GM23338 (cell line): ENCODE measurements around the gene CES2. TPM values are rescaled to one million over a fixed set of nuclear protein-coding genes. Genes with fewer than 3 reads are reported as not detected.

Experiments used
- ATAC-seq: fragments of 200-7000 bp; cut with Tn5 transposase; 3 replicates; pipeline ENCODE4 v1.9.1; 2020
- DNase-seq: peaks from one replicate; pipeline ENCODE4 v3.0.0-alpha.2; 2015; ENCODE audit warnings: low spot score
- H2AFZ ChIP-seq: fragments of 200-600 bp; sonication (generic); 2 replicates; pipeline ENCODE4 v1.8.0; 2016; ENCODE audit warnings: antibody characterized with exemption, mild to moderate bottlenecking, moderate library complexity
- H3F3A ChIP-seq: fragments of 200-600 bp; sonication (generic); replicated peaks from 2 replicates; pipeline ENCODE4 v1.8.0; 2017; ENCODE audit warnings: antibody characterized with exemption, mixed run types, low read depth
- H3K27ac ChIP-seq: fragments of 200-600 bp; sonication (generic); 2 replicates; pipeline ENCODE4 v1.6.1; 2016; ENCODE audit warnings: low read depth
- H3K27me3 ChIP-seq: fragments of 200-600 bp; sonication (generic); 2 replicates; pipeline ENCODE4 v1.8.0; 2016; ENCODE audit warnings: mild to moderate bottlenecking, mixed run types, moderate library complexity; ENCODE audit not compliant: insufficient read depth
- H3K36me3 ChIP-seq: fragments of 200-600 bp; sonication (generic); 2 replicates; pipeline ENCODE4 v1.8.0; 2016; ENCODE audit warnings: mild to moderate bottlenecking; ENCODE audit not compliant: insufficient read depth
- H3K4me1 ChIP-seq: fragments of 200-600 bp; sonication (generic); 2 replicates; pipeline ENCODE4 v1.8.0; 2016; ENCODE audit warnings: mild to moderate bottlenecking, moderate library complexity; ENCODE audit not compliant: insufficient read depth
- H3K4me2 ChIP-seq: fragments of 200-600 bp; sonication (generic); 2 replicates; pipeline ENCODE4 v1.7.1; 2017; ENCODE audit warnings: mixed run types
- H3K4me3 ChIP-seq: fragments of 200-600 bp; sonication (generic); 2 replicates; pipeline ENCODE4 v1.6.1; 2016; ENCODE audit warnings: mixed run types
- H3K79me2 ChIP-seq: fragments of 200-600 bp; sonication (generic); replicated peaks from 2 replicates; pipeline ENCODE4 v1.8.0; 2017; ENCODE audit warnings: mild to moderate bottlenecking; ENCODE audit not compliant: insufficient read depth
- H3K9me2 ChIP-seq: fragments of 200-600 bp; sonication (generic); 2 replicates; pipeline ENCODE4 v1.8.0; 2017; ENCODE audit not compliant: insufficient read depth
- H4K20me1 ChIP-seq: fragments of 200-600 bp; sonication (generic); replicated peaks from 2 replicates; pipeline ENCODE4 v1.8.0; 2017; ENCODE audit warnings: mild to moderate bottlenecking; ENCODE audit not compliant: insufficient read depth
- H3K27ac Mint-ChIP-seq: 2 replicates; pipeline ENCODE4 v1.8.0; 2020; ENCODE audit warnings: inconsistent platforms, mild to moderate bottlenecking, moderate library complexity, mixed read lengths
- H3K27me3 Mint-ChIP-seq: 3 replicates; pipeline ENCODE4 v1.8.0; 2022; ENCODE audit warnings: low read depth, mild to moderate bottlenecking, moderate library complexity, mixed read lengths, inconsistent platforms; ENCODE audit not compliant: insufficient read depth, poor library complexity
- H3K36me3 Mint-ChIP-seq: 3 replicates; pipeline ENCODE4 v1.8.0; 2021; ENCODE audit warnings: low read depth, mild to moderate bottlenecking, inconsistent platforms, moderate library complexity, mixed read lengths
- H3K4me1 Mint-ChIP-seq: 3 replicates; pipeline ENCODE4 v1.8.0; 2020; ENCODE audit warnings: mild to moderate bottlenecking, inconsistent platforms, mixed read lengths
- H3K4me3 Mint-ChIP-seq: 3 replicates; pipeline ENCODE4 v1.8.0; 2021; ENCODE audit warnings: moderate library complexity, mild to moderate bottlenecking, inconsistent platforms, mixed read lengths
- H3K9me3 Mint-ChIP-seq: 3 replicates; pipeline ENCODE4 v1.8.0; 2020; ENCODE audit warnings: moderate library complexity, mild to moderate bottlenecking, inconsistent platforms, mixed read lengths
- CREB1 ChIP-seq: fragments of 250-450 bp; sonication (Bioruptor Pico); IDR thresholded peaks from 2 replicates; pipeline ENCODE4 v1.5.0; 2020; ENCODE audit warnings: low read depth, mild to moderate bottlenecking, moderate library complexity
- ETS1 ChIP-seq: IDR thresholded peaks from 2 replicates; pipeline ENCODE4 v1.6.1; 2016; ENCODE audit warnings: antibody characterized with exemption
- EZH2 ChIP-seq: fragments of 200-600 bp; sonication (generic); IDR thresholded peaks from one replicate; pipeline ENCODE4 v1.8.0; 2017; ENCODE audit warnings: antibody characterized with exemption, mild to moderate bottlenecking, low read depth; ENCODE audit not compliant: unreplicated experiment
- EZH2phosphoT487 ChIP-seq: fragments of 200-600 bp; sonication (generic); IDR thresholded peaks from one replicate; pipeline ENCODE4 v1.8.1; 2018; ENCODE audit warnings: antibody characterized with exemption; ENCODE audit not compliant: unreplicated experiment
- NANOG ChIP-seq: IDR thresholded peaks from 2 replicates; pipeline ENCODE4 v1.6.1; 2016; ENCODE audit warnings: antibody characterized with exemption, borderline replicate concordance
- POLR2AphosphoS5 ChIP-seq: IDR thresholded peaks from 2 replicates; pipeline ENCODE4 v1.6.1; 2016; ENCODE audit warnings: antibody characterized with exemption, low read depth
- STAT1 ChIP-seq: IDR thresholded peaks from one replicate; pipeline ENCODE4 v1.6.1; 2016; ENCODE audit warnings: antibody characterized with exemption; ENCODE audit not compliant: unreplicated experiment
- ZNF114 ChIP-seq: fragments of 250-450 bp; sonication (Bioruptor Pico); IDR thresholded peaks from 2 replicates; pipeline ENCODE4 v1.5.0; 2020; ENCODE audit warnings: mild to moderate bottlenecking, moderate library complexity
- ZNF331 ChIP-seq: fragments of 250-450 bp; sonication (Bioruptor Pico); IDR thresholded peaks from 2 replicates; pipeline ENCODE4 v1.5.0; 2020; ENCODE audit warnings: low read depth, mild to moderate bottlenecking, moderate library complexity
- ZNF462 ChIP-seq: fragments of 250-450 bp; sonication (Bioruptor Pico); IDR thresholded peaks from 2 replicates; pipeline ENCODE4 v1.5.0; 2020; ENCODE audit warnings: mild to moderate bottlenecking, moderate library complexity
- polyA plus RNA-seq: library from polyadenylated mRNA; unstranded; fragments of >200 nt; fragmentation: Nextera tagmentation; extraction: Ambion mirVana; gene quantifications from 2 replicates; pipeline ENCODE4 v1.2.1, GENCODE V29; 2016
- total RNA-seq: library from RNA; depleted of rRNA; stranded (reverse); fragments of >200 nt; shearing (Covaris generic); gene quantifications from 2 replicates; pipeline ENCODE4 v1.2.3, GENCODE V29; 2014
- TF ChIP-seq, protein P1 (sequence below): IDR thresholded peaks from one replicate; pipeline ENCODE4 v1.6.1; 2018; ENCODE audit warnings: antibody characterized with exemption; ENCODE audit not compliant: unreplicated experiment
- TF ChIP-seq, protein P2 (sequence below), 2 experiments: fragments of 200-600 bp in 1 of 2; sonication (generic) in 1 of 2; conservative IDR thresholded peaks; 2 replicates each; pipeline versions ENCODE4 v1.5.1 to v1.6.1; 2016 to 2017; ENCODE audit warnings: antibody characterized with exemption in 2 of 2, low read depth in 2 of 2, mild to moderate bottlenecking in 2 of 2, moderate library complexity in 1 of 2

Gene CES2
- total and polyA plus RNA-seq, 2 experiments from 2014 or later = 5.0 to 9.3 TPM

GRCh38 chr16:66900721-66901441 is 34.4 kb upstream of the CES2 start:
- no peaks in the 10 kb centered on the region for H4K20me1 ChIP-seq
- H3K36me3 Mint-ChIP-seq = no peaks in the 10 kb centered on the region
- H3K79me2 ChIP-seq = no peaks in the 10 kb centered on the region
- H3K9me2 ChIP-seq = no peaks in the 10 kb centered on the region
- H3K36me3 ChIP-seq = no peaks in the 10 kb centered on the region
- no peaks in the 10 kb centered on the region; the same call in 2 of the 3 replicates for H3K9me3 Mint-ChIP-seq
- no peak overlapping the region for H3K27ac ChIP-seq
- peaks cover 8% of the 10 kb centered on the region; the same call in 1 of the 2 replicates for H3K4me1 ChIP-seq
- H3F3A ChIP-seq = no peaks in the 10 kb centered on the region
- H3K27ac Mint-ChIP-seq = no peak overlapping the region
- ATAC-seq (no peak), DNase-seq (no peak)
- H3K4me3 Mint-ChIP-seq = no peak overlapping the region
- H3K27me3 ChIP-seq = no peaks in the 10 kb centered on the region
- TF ChIP-seq EZH2phosphoT487 = no peak
- no peak for TF ChIP-seq CREB1
- no peak for TF ChIP-seq EZH2
- no peak for TF ChIP-seq ETS1
- no peak for TF ChIP-seq STAT1
- TF ChIP-seq ZNF462 = no peak
- TF ChIP-seq, protein P1, sequence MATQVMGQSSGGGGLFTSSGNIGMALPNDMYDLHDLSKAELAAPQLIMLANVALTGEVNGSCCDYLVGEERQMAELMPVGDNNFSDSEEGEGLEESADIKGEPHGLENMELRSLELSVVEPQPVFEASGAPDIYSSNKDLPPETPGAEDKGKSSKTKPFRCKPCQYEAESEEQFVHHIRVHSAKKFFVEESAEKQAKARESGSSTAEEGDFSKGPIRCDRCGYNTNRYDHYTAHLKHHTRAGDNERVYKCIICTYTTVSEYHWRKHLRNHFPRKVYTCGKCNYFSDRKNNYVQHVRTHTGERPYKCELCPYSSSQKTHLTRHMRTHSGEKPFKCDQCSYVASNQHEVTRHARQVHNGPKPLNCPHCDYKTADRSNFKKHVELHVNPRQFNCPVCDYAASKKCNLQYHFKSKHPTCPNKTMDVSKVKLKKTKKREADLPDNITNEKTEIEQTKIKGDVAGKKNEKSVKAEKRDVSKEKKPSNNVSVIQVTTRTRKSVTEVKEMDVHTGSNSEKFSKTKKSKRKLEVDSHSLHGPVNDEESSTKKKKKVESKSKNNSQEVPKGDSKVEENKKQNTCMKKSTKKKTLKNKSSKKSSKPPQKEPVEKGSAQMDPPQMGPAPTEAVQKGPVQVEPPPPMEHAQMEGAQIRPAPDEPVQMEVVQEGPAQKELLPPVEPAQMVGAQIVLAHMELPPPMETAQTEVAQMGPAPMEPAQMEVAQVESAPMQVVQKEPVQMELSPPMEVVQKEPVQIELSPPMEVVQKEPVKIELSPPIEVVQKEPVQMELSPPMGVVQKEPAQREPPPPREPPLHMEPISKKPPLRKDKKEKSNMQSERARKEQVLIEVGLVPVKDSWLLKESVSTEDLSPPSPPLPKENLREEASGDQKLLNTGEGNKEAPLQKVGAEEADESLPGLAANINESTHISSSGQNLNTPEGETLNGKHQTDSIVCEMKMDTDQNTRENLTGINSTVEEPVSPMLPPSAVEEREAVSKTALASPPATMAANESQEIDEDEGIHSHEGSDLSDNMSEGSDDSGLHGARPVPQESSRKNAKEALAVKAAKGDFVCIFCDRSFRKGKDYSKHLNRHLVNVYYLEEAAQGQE = no peak
- TF ChIP-seq ZNF331 = no peak
- TF ChIP-seq NANOG = no peak
- no peak for TF ChIP-seq POLR2AphosphoS5
- TF ChIP-seq, protein P2, sequence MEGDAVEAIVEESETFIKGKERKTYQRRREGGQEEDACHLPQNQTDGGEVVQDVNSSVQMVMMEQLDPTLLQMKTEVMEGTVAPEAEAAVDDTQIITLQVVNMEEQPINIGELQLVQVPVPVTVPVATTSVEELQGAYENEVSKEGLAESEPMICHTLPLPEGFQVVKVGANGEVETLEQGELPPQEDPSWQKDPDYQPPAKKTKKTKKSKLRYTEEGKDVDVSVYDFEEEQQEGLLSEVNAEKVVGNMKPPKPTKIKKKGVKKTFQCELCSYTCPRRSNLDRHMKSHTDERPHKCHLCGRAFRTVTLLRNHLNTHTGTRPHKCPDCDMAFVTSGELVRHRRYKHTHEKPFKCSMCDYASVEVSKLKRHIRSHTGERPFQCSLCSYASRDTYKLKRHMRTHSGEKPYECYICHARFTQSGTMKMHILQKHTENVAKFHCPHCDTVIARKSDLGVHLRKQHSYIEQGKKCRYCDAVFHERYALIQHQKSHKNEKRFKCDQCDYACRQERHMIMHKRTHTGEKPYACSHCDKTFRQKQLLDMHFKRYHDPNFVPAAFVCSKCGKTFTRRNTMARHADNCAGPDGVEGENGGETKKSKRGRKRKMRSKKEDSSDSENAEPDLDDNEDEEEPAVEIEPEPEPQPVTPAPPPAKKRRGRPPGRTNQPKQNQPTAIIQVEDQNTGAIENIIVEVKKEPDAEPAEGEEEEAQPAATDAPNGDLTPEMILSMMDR (conservative IDR thresholded peaks at IDR 0.05; ENCODE audit: low read depth in 2 of 2) = no peak
- no peak for TF ChIP-seq ZNF114
- no peak overlapping the region for H3K4me3 ChIP-seq
- H2AFZ ChIP-seq = no peak overlapping the region
- H3K4me2 ChIP-seq = no peak overlapping the region
- peaks cover 10% of the 10 kb centered on the region; the same call in 2 of the 3 replicates for H3K4me1 Mint-ChIP-seq
- peaks cover 9% of the 10 kb centered on the region for H3K27me3 Mint-ChIP-seq
